Tibial nerve (tissue), 4 donors: Measurements from ENCODE around the gene STK39. TPM values are rescaled to one million over a fixed set of nuclear protein-coding genes. Genes with fewer than 3 reads are reported as not detected.

Experiments
- DNase-seq, 2 donors: peaks; one replicate each; pipeline ENCODE4 v3.0.0-alpha.2; 2019; ENCODE audit warnings: low spot score in 2 of 2
- H3K27ac ChIP-seq, 4 donors: fragments of 200-600 bp; sonication (generic) in 3 of 4; one replicate each; pipeline ENCODE4 v1.5.1; 2017 to 2019; ENCODE audit warnings: mild to moderate bottlenecking in 1 of 4
- H3K27me3 ChIP-seq, 2 donors: fragments of 200-600 bp; sonication (generic) in 1 of 2; one replicate each; pipeline versions ENCODE4 v1.5.1 to v1.6.0; 2017 to 2019
- H3K36me3 ChIP-seq, 3 donors: fragments of 200-600 bp; sonication (generic); one replicate each; pipeline ENCODE4 v1.5.1; 2018 to 2019
- H3K4me1 ChIP-seq, 4 donors: fragments of 200-600 bp; sonication (generic) in 3 of 4; one replicate each; pipeline ENCODE4 v1.5.1; 2017 to 2019
- H3K4me3 ChIP-seq, 4 donors: fragments of 200-600 bp; sonication (generic) in 3 of 4; one replicate each; pipeline ENCODE4 v1.5.1; 2017 to 2019; ENCODE audit warnings: mild to moderate bottlenecking in 1 of 4, moderate library complexity in 1 of 4
- H3K9me3 ChIP-seq, 4 donors: fragments of 200-600 bp; sonication (generic) in 3 of 4; one replicate each; pipeline ENCODE4 v1.5.1; 2017 to 2019
- CTCF ChIP-seq, 5 experiments: fragments of 200-600 bp in 3 of 5; fragments of 450-650 bp in 2 of 5; sonication (generic) in 3 of 5; IDR thresholded peaks; one replicate each; pipeline ENCODE4 v1.5.1; 2016 to 2019; ENCODE audit warnings: antibody characterized with exemption in 5 of 5, mild to moderate bottlenecking in 3 of 5, moderate library complexity in 2 of 5
- EP300 ChIP-seq, 2 donors: sonication (generic); formaldehyde crosslinking; IDR thresholded peaks; one replicate each; pipeline ENCODE4 v1.6.1; 2017; ENCODE audit warnings: antibody characterized with exemption in 2 of 2, mild to moderate bottlenecking in 1 of 2
- POLR2A ChIP-seq, 2 donors: fragments of 450-650 bp; IDR thresholded peaks; one replicate each; pipeline ENCODE4 v1.6.1; 2017; ENCODE audit warnings: antibody characterized with exemption in 2 of 2, mild to moderate bottlenecking in 2 of 2, moderate library complexity in 2 of 2
- WGBS, 2 donors: methylation state at CpG; one replicate each; pipeline ENCODE4 v1.1.5; 2018; 5-methylcytosine and 5-hydroxymethylcytosine counted together
- total RNA-seq, 4 donors: library from RNA; depleted of rRNA; stranded (reverse); fragments of >200 nt; gene quantifications; one replicate each; pipeline ENCODE4 v1.1.0, GENCODE V29; 2016

Gene STK39
- total RNA-seq, 4 donors from 2014 or later, result 8.5 to 13.5 (median 12.0) TPM

GRCh38 chr2:168210895-168211570 lies 36.4 kb downstream of the STK39 start:
- no peaks in the 10 kb centered on the region for H3K36me3 ChIP-seq
- no peaks in the 10 kb centered on the region for H3K9me3 ChIP-seq
- H3K4me3 ChIP-seq, result peak overlapping the region in 1 of 4 donors; percentile 14
- H3K27ac ChIP-seq, result no peak overlapping the region
- 39 to 40% methylated on average over 3 of the region's 3 CpGs for WGBS, 2 donors
- no peak for DNase-seq
- TF ChIP-seq CTCF (IDR thresholded peaks at IDR 0.05), result no peak
- peak in 1 of 2 donors; percentile 46 for TF ChIP-seq EP300 (IDR thresholded peaks at IDR 0.05)
- peaks cover 0 to 27% (median 0%) of the 10 kb centered on the region in 4 donors for H3K4me1 ChIP-seq
- peaks cover 0 to 2% of the 10 kb centered on the region in 2 donors for H3K27me3 ChIP-seq

DNA sequence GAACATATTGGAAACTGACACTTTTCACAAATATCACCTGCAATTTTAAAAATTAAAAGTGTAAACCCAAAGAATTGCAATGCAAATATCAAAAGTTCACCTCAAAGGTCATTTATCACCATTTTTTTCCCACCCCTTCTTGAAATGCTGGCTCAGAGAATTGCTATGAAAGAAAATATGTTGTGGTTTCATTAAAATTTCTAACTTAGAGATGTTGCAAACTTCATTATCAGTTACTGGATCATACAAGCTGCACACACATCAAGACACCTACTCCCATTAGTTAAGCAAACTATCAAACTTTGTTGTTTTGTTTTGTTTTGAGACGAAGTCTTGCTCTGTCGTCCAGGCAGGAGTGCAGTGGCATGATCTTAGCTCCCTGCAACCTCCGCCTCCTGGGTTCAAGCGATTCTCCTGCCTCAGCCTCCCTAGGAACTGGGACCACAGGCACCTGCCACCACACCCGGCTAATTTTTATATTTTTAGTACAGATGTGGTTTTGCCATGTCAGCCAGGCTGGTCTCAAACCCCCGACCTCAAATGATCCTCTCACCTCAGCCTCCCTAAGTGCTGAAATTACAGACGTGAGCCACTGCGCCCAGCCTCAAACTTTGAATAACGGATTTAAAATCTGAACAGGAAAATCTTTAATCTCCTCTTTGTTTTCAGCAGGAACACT lies 37.0 kb downstream of the STK39 start:
- Histone ChIP-seq H3K36me3 (no peaks in the 10 kb centered on the region), H3K4me3 (peak overlapping the region in 1 of 4 donors; percentile 14), H3K9me3 (no peaks in the 10 kb centered on the region), H3K27ac (no peak overlapping the region), H3K27me3 (peaks cover 0 to 2% of the 10 kb centered on the region in 2 donors), H3K4me1 (peaks cover 0 to 20% (median 0%) of the 10 kb centered on the region in 4 donors)
- TF ChIP-seq POLR2A (IDR thresholded peaks at IDR 0.05) (no peak), EP300 (IDR thresholded peaks at IDR 0.05) (no peak), CTCF (IDR thresholded peaks at IDR 0.05) (no peak)
- DNase-seq, result no peak
- WGBS, 2 donors, result 82 to 85% methylated on average over 9 of the region's 9 CpGs

- no peak overlapping the region for H3K27ac ChIP-seq
- peaks cover 0 to 16% (median 0%) of the 10 kb centered on the region in 4 donors for H3K4me1 ChIP-seq
- peaks cover 0 to 2% of the 10 kb centered on the region in 2 donors for H3K27me3 ChIP-seq
- DNase-seq, result no peak
- H3K36me3 ChIP-seq, result no peaks in the 10 kb centered on the region
- TF ChIP-seq POLR2A (IDR thresholded peaks at IDR 0.05) (no peak), CTCF (IDR thresholded peaks at IDR 0.05) (no peak), EP300 (IDR thresholded peaks at IDR 0.05) (no peak)
- WGBS, 2 donors, result 95 to 98% methylated on average over 2 of the region's 2 CpGs
- H3K4me3 ChIP-seq, result no peak overlapping the region
- no peaks in the 10 kb centered on the region for H3K9me3 ChIP-seq
Observed at GRCh38 chr2:168208652-168209051, 38.7 kb downstream of the STK39 start.

- no peaks in the 10 kb centered on the region for H3K9me3 ChIP-seq
Observed at GRCh38 chr2:168207851-168208250, 39.5 kb downstream of the STK39 start.

More at GRCh38 chr2:168207851-168208250, 39.5 kb downstream of the STK39 start:
- Histone ChIP-seq H3K36me3 (no peaks in the 10 kb centered on the region), H3K27ac (no peak overlapping the region), H3K27me3 (peaks cover 0 to 2% of the 10 kb centered on the region in 2 donors), H3K4me1 (peaks cover 0 to 16% (median 0%) of the 10 kb centered on the region in 4 donors), H3K4me3 (no peak overlapping the region)
- no peak for DNase-seq
- WGBS, 2 donors, result 86 to 89% methylated on average over 3 of the region's 3 CpGs
- TF ChIP-seq POLR2A (IDR thresholded peaks at IDR 0.05) (no peak), EP300 (IDR thresholded peaks at IDR 0.05) (no peak), CTCF (IDR thresholded peaks at IDR 0.05) (no peak)
